ENCODE measurements around the gene CIT. TPM values are rescaled to one million over a fixed set of nuclear protein-coding genes. Genes with fewer than 3 reads are reported as not detected.

CIT gene
- total RNA-seq, 2 experiments from 2014 or later, result 87.0 to 97.8 TPM

Small RNA genes within 50 kb of the gene (microRNA-seq; reads per million reads assigned to microRNA genes)
- not detected for gene MIR1178

Other genes with a start within 250 kb of the CIT start
- gene PRKAB1, start 209.2 kb downstream of the CIT start, total RNA-seq, result 10 to 100 TPM; 43.7 to 44.1 TPM
- gene BICDL1, start 111.9 kb upstream of the CIT start, total RNA-seq, result 100 to 1,000 TPM in 1 of 2 experiments, 10 to 100 TPM in 1; 98.5 to 100 TPM
- gene RAB35, start 239.4 kb upstream of the CIT start, total RNA-seq, result 10 to 100 TPM; 57.1 to 60.2 TPM